HG03442 (cell line): ENCODE results near the gene AFAP1L2.

Experiments
- ATAC-seq: cut with Tn5 transposase; IDR thresholded peaks from one replicate; pipeline ENCODE4 v1.9.1; 2021; ENCODE audit warnings: mild to moderate bottlenecking, moderate library complexity; ENCODE audit not compliant: unreplicated experiment

The AFAP1L2 gene

GRCh38 chr10:114391599-114391998, 12.7 kb downstream of the AFAP1L2 start:
- no peak for ATAC-seq

- ATAC-seq = no peak
These were observed 14.9 kb downstream of the AFAP1L2 start for GRCh38 chr10:114389426-114389825.

GRCh38 chr10:114388275-114388674, 16.0 kb downstream of the AFAP1L2 start:
- peak; percentile 81 for ATAC-seq

- no peak for ATAC-seq
These were observed 16.5 kb downstream of the AFAP1L2 start for GRCh38 chr10:114387784-114388183.

GRCh38 chr10:114386452-114386851, 17.9 kb downstream of the AFAP1L2 start:
- no peak for ATAC-seq

GRCh38 chr10:114385557-114385956, 18.7 kb downstream of the AFAP1L2 start:
- no peak for ATAC-seq

- no peak for ATAC-seq
These were observed 19.7 kb downstream of the AFAP1L2 start for GRCh38 chr10:114384601-114385000.

GRCh38 chr10:114384181-114384580, 20.1 kb downstream of the AFAP1L2 start:
- no peak for ATAC-seq

GRCh38 chr10:114380797-114381196, 23.5 kb downstream of the AFAP1L2 start:
- no peak for ATAC-seq

- ATAC-seq = no peak
These were observed 24.2 kb downstream of the AFAP1L2 start for GRCh38 chr10:114380060-114380459.

- ATAC-seq = no peak
These were observed 24.7 kb downstream of the AFAP1L2 start for GRCh38 chr10:114379631-114380041.

GRCh38 chr10:114376523-114376922, 27.8 kb downstream of the AFAP1L2 start:
- ATAC-seq = no peak

- no peak for ATAC-seq
These were observed 29.3 kb downstream of the AFAP1L2 start for GRCh38 chr10:114375047-114375446.

GRCh38 chr10:114374053-114374791, 30.1 kb downstream of the AFAP1L2 start:
- ATAC-seq = no peak

GRCh38 chr10:114373631-114374030, 30.7 kb downstream of the AFAP1L2 start:
- no peak for ATAC-seq

GRCh38 chr10:114372995-114373394, 31.3 kb downstream of the AFAP1L2 start:
- no peak for ATAC-seq

GRCh38 chr10:114372179-114372578, 32.1 kb downstream of the AFAP1L2 start:
- ATAC-seq = no peak

GRCh38 chr10:114370966-114371365, 33.3 kb downstream of the AFAP1L2 start:
- no peak for ATAC-seq

GRCh38 chr10:114370199-114370598, 34.1 kb downstream of the AFAP1L2 start:
- no peak for ATAC-seq

- ATAC-seq = no peak
These were observed 36.3 kb downstream of the AFAP1L2 start for GRCh38 chr10:114368057-114368391.

- no peak for ATAC-seq
These were observed 36.8 kb downstream of the AFAP1L2 start for GRCh38 chr10:114367351-114368056.

- no peak for ATAC-seq
These were observed 39.6 kb downstream of the AFAP1L2 start for GRCh38 chr10:114364726-114365125.
